Measurements from ENCODE around the gene DPP7.

DPP7 gene

DNA sequence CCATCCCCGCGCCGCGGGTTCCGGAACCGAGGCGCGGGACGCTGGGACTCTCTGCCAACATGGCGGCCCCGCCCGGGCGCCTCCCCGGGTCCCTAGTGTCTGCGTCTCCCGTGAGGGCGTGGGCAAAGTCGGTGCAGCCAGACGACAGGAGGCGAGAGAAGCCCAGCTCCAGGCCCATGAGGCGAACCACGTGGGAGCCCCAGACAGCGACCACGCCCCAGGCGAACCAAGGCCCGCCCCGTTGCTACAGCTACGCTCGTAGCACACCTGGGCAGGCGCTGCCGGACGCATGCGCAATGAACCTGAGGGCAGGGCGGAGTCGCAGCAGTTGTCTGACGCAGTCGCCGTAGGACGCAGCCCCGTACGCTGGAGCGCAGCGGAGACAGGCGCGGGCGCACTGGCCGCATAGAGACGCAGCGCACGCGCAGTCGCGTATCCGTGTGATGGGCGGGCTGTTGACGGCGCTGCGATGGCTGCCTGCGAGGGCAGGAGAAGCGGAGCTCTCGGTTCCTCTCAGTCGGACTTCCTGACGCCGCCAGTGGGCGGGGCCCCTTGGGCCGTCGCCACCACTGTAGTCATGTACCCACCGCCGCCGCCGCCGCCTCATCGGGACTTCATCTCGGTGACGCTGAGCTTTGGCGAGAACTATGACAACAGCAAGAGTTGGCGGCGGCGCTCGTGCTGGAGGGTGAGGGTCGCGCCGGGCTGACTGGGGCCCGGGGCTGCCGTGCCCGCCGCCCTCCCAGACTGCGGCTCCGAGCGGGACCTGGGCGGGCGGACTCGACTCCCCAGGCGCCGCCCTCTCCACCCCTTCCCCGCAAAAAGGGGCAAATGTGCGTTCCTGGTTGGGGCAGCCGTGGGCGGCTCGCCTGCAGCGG is 27.8 kb downstream of the DPP7 start, which contains the start of gene MAN1B1:
MAN1B1 (plus strand) TSS at position 455 of the 878 bp plus-strand sequence; CDS start at position 470, 15 bp downstream.
- peak; percentile 99 for DNase-seq

- DNase-seq, result no peak
These were observed 28.5 kb downstream of the DPP7 start for GRCh38 chr9:137085920-137086530.

DNA sequence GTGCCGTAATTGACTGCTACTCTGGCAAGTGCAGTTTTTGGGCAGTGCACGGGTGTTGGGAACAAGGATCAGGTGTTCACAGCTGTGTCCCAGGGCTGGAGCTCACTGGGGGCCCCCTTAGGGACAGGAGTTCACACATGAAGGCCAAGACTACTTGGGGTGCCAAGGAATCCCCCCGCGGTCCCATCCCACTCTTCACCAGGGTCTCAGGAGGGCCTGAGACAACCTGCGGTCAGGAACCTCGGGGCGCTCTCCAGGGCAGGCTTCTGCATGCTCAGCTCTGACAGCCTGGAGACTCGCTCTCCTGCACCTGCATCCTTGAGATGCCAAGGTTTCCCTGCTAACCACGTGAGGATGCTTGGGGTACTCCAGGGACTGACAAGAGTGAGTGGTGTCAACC is 30.0 kb downstream of the DPP7 start:
- DNase-seq, result no peak

DNA sequence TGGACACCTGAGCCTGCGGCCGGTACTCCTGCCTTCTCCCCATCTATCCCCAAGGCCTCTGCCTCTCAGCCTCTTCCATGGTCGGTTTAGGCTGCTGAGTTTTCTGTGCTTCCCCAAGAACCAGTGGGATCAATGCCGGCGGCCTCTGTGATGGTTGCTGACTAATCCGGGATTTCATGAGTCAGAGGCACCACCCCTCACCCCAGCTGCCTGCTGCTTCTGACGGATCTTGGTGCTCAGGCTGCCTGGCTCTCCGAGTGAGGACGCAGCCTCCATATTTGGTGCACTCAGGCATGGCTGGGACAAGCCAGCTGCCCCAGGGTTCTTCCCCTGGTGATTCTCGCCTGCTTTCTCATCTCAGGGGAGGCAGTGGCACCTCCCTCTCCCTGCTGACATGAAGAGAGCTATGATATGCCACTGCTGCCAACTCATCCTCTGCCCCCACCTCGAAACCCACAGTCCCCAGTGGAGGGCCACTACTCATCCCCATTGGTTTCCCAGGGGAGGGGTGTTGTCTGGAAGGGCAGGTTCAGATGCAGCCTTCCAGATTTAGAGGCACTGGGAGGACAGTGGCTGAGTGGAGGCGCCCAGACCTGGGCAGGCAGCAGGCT is 31.0 kb downstream of the DPP7 start:
- DNase-seq, result peak; percentile 82

DNA sequence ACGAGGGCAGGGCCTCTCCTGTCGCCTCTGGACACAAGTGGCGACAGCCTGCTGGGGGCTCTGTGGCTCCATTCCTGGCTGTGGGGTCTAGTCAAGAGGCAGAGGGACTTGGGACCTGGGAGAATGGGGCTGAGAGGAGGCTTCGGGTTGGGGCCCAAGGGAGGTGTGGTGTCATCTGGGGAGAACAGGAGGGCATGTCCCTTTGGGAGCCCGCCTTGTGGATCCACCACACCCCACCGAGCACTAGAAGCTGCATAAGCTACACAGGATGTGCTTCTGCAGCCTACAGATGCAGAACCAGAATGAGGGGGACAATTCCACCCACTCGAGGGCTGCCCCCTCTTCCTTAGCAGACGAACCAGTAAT is 31.6 kb downstream of the DPP7 start:
- DNase-seq, result no peak

- no peak for DNase-seq
These were observed 32.2 kb downstream of the DPP7 start for GRCh38 chr9:137082222-137082924.

- DNase-seq, result no peak
These were observed 34.0 kb downstream of the DPP7 start for GRCh38 chr9:137080260-137081122.

GRCh38 chr9:137079401-137079787 is 35.1 kb downstream of the DPP7 start:
- DNase-seq, result no peak

DNA sequence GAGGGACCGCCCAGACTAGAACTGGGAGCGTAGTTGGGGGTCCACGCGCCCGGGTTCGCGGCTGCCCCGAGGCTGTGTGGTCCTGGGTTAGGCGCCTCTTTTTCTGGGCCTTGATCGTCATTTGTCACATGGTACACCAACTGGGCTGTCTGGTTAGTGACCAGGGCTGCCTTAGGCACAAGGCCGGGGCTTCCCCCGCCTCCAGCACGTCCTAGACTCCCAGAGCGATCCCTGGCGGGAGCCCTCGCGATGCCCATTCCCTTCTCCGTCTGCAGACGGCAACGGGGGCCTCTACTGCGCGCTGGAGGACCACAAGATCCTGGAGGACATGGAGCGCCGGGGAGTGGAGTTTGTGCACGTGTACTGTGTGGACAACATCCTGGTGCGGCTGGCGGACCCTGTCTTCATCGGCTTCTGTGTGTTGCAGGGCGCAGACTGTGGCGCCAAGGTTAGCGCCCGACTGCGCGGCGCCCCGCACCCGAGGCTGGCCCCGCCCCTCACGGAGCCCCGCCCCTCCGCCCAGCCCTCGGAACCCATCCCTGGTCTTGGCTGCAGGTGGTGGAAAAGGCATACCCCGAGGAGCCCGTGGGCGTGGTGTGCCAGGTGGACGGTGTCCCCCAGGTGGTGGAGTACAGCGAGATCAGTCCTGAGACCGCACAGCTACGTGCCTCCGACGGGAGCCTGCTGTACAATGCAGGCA is 35.7 kb downstream of the DPP7 start:
- DNase-seq, result no peak

- no peak for DNase-seq
These were observed 36.5 kb downstream of the DPP7 start for GRCh38 chr9:137077758-137078693.

DNA sequence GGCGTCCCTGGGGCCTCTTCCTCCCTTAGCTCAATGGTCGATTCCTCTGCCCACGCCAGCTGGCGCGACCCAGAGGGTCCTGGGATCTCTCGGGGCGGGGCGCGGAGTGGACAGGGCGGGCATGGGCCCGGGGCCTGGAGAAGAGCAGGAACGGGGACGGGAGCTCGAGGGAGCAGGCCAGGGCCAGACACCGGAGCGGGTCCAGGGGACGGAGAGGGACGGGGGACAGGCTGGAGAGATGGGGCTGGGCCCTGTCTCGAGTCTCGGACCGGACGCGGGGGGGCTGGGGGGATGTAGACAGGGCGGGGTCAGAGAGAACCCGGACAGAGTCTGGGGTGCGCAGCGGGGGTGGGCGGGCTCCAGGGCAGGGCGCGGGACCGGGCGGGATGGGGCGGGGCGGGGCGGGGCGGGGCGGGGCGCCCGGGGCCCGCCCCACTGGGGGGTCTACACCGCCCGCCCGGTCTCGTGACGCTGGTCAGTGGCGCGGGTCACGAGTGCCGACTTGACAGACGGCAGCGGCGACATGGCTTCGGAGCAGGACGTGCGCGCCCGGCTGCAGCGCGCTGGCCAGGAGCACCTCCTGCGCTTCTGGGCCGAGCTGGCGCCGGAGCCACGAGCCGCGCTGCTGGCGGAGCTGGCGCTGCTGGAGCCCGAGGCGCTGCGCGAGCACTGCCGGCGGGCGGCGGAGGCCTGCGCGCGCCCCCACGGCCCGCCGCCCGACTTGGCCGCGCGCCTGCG is 37.4 kb downstream of the DPP7 start, which contains the start of gene UAP1L1:
UAP1L1 (plus strand) TSS at position 508 of the 738 bp plus-strand sequence; CDS start at position 524, 16 bp downstream.
- peak; percentile 27 for DNase-seq

- DNase-seq, result no peak
These were observed 37.9 kb downstream of the DPP7 start for GRCh38 chr9:137076636-137077009.

GRCh38 chr9:137075275-137075775 is 39.2 kb downstream of the DPP7 start:
- peak; percentile 32 for DNase-seq

- no peak for DNase-seq
These were observed 39.8 kb downstream of the DPP7 start for GRCh38 chr9:137074657-137075274.

- DNase-seq, result no peak
These were observed 40.5 kb downstream of the DPP7 start for GRCh38 chr9:137073992-137074399.

DNA sequence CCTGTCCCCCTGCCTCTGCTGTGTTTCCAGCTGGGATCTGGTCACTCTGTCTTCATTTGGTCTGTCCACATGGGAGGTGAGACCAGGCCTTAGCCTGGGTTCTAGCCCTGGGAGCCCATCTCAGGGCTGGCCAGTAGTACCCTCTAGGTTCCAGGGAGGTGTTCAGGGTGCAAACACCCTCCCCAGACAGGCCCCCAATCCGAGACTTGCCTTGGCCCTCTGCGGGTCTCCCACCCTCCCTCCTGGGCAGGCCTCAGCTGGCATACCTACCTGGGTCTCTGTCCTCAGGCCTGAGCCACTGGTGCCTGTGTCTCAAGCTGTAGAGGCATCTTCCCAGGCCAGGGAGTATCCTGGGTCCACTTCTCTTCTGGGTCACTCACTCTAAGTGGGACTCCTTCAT is 43.3 kb downstream of the DPP7 start:
- DNase-seq, result no peak

DNA sequence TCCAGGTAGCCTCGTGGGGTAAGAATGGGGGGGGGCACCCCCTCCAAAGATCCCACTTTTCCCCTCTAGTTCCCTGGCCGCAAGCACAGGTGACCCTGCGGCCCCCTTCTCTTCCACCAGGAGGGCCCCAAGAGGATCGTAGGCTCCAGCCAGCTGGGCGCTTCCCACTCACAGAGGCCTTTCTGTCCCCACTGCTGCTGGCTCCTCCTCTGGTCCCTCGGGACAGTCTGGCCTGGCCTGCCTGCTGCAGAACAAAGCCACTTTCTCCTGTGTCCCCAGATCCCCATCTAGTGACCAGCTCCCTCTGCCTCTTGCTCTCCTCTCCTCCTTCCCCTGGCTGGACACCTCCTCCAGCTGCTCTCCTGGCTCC is 43.6 kb downstream of the DPP7 start:
- DNase-seq, result peak; percentile 12

- DNase-seq, result peak; percentile 92
These were observed 44.2 kb downstream of the DPP7 start, which contains the start of gene SAPCD2 for GRCh38 chr9:137070201-137070905. Gene SAPCD2 (minus strand): TSS chr9:137070557. CDS start chr9:137070460, 97 bp downstream.

Measured in MV-4-11 (cell line).